Stimulated activated naive B cell treated with anti-CD40 and anti-IgM and Interleukin-4, amounts not matched to agents 10 μg/mL and 1 μg/mL and 100 μg/mL, for 72 hours (primary cell): ENCODE data around the gene KCTD1.
A peak's percentile ranks its signal among the peaks of the same experiment; 100 is the strongest.

Source experiments
- ATAC-seq, 2 donors: fragments of 150-1000 bp; cut with Tn5 transposase; replicated peaks; 2 replicates each; pipeline ENCODE4 v1.10.0; 2021; ENCODE audit warnings: moderate library complexity in 1 of 2
- DNase-seq: peaks from one replicate; pipeline ENCODE4 v3.0.0; 2021
- H3K27ac Mint-ChIP-seq: one replicate; pipeline ENCODE4 v1.8.0; 2022; ENCODE audit warnings: mild to moderate bottlenecking, mixed read lengths
- H3K27me3 Mint-ChIP-seq, 2 donors: one replicate each; pipeline ENCODE4 v1.8.0; 2022; ENCODE audit warnings: mixed read lengths in 2 of 2
- H3K36me3 Mint-ChIP-seq, 2 donors: one replicate each; pipeline ENCODE4 v1.8.0; 2022; ENCODE audit warnings: mixed read lengths in 2 of 2, mild to moderate bottlenecking in 1 of 2
- H3K4me1 Mint-ChIP-seq, 2 donors: one replicate each; pipeline ENCODE4 v1.8.0; 2022; ENCODE audit warnings: mixed read lengths in 2 of 2, mild to moderate bottlenecking in 1 of 2
- H3K4me3 Mint-ChIP-seq, 2 donors: one replicate each; pipeline ENCODE4 v1.8.0; 2022; ENCODE audit warnings: mild to moderate bottlenecking in 2 of 2, mixed read lengths in 2 of 2, moderate library complexity in 1 of 2
- H3K9me3 Mint-ChIP-seq, 2 donors: one replicate each; pipeline ENCODE4 v1.8.0; 2022; ENCODE audit warnings: mixed read lengths in 2 of 2, mild to moderate bottlenecking in 1 of 2

KCTD1 gene

DNA sequence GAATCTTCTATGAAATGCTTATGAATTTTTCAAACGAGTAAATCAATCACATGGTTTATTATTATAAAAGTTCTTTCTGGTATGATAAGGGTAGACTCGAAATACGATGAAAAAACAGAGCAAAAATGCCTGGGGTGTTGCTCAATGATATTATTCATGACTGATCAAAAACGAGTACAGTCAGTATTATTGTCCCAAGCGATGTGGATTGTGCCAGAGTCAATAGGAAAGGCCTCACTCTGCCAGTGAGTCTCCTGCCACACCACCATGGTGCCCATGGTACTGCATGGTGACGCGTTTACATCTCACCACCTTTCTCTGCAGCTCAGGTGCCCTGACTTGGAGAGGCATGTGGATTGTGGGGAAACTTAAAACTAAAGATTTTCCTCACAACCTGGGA, 58.5 kb downstream of the KCTD1 start:
- no peak for ATAC-seq
- Mint-ChIP-seq H3K4me1 (no peaks in the 10 kb centered on the region), H3K4me3 (no peak overlapping the region), H3K27me3 (no peaks in the 10 kb centered on the region), H3K36me3 (no peaks in the 10 kb centered on the region), H3K27ac (no peak overlapping the region), H3K9me3 (peaks cover 0 to 2% of the 10 kb centered on the region in 2 donors)
- DNase-seq: no peak

GRCh38 chr18:26489191-26489590, 59.2 kb downstream of the KCTD1 start:
- DNase-seq (no peak), ATAC-seq (no peak)
- peaks cover 0 to 2% of the 10 kb centered on the region in 2 donors for H3K9me3 Mint-ChIP-seq
- H3K27ac Mint-ChIP-seq: no peak overlapping the region
- no peaks in the 10 kb centered on the region for H3K27me3 Mint-ChIP-seq
- no peak overlapping the region for H3K4me3 Mint-ChIP-seq
- H3K36me3 Mint-ChIP-seq: no peaks in the 10 kb centered on the region
- no peaks in the 10 kb centered on the region for H3K4me1 Mint-ChIP-seq

GRCh38 chr18:26488417-26489009, 59.8 kb downstream of the KCTD1 start:
- Mint-ChIP-seq H3K27ac (no peak overlapping the region), H3K27me3 (no peaks in the 10 kb centered on the region), H3K36me3 (no peaks in the 10 kb centered on the region), H3K9me3 (peaks cover 0 to 2% of the 10 kb centered on the region in 2 donors), H3K4me3 (no peak overlapping the region), H3K4me1 (no peaks in the 10 kb centered on the region)
- ATAC-seq: no peak
- DNase-seq: no peak

DNA sequence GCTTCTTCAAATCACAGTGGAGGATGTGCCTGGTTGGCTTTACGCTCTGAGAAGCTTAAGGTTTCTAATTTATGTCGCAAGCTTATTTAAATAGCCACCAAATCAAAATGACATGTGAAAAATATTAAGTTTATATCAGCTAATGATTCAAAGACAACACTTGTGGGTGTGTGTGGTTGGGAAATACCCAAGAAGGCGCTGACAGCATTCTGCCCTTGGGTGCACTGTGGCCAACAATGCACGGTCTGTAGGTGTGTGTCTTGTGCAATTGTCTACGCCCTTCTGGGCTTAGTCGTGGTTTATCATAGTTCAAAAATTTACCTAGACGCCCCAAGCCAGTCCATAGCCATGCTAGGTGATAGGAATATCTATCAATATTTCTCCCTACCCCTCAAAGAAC, 60.9 kb downstream of the KCTD1 start:
- DNase-seq: no peak
- Mint-ChIP-seq H3K27ac (no peak overlapping the region), H3K36me3 (no peaks in the 10 kb centered on the region), H3K27me3 (no peaks in the 10 kb centered on the region), H3K4me1 (no peaks in the 10 kb centered on the region), H3K4me3 (no peak overlapping the region), H3K9me3 (peaks cover 0 to 2% of the 10 kb centered on the region in 2 donors)
- ATAC-seq: peak; percentile 60 to 76

DNA sequence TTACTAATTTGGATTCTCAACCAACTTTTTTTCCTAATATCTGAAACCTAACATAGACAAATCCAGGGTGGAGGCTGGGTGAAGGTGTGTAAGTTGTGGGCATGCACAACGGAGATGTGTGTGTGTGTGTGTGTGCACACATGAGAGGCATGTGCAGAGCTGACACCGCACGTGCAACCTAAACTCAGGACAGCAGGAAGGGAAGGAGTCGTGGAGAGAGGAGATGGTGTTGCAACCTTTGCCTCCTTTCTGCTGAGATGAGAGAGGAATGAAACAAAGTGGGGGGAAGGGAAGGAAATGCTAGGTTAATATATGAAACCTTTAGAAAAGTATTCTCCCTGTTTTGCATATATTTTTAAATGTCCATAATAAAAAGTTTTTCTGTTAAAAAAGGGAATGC, 64.7 kb downstream of the KCTD1 start:
- H3K4me1 Mint-ChIP-seq: no peaks in the 10 kb centered on the region

DNA sequence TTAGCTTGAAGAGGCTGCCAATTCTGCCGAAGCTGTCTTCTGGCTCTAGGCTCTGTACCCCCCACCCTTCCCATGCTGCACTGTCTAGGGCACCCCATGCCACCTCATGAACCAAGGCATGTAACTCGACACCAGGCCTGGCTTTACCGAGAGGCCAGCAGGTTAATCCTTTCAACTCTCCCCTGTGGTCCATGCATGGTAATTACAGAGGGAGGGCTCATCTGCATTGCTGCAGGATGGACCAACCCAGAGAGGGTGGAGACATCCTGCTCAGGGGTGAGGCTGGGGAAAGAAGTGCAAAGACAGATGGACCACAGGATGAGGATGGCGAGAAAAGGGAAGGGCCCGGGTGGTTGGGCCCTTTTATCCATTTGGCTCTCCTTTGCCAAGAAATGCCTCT, 65.8 kb downstream of the KCTD1 start:
- Mint-ChIP-seq H3K9me3 (no peaks in the 10 kb centered on the region), H3K4me3 (no peak overlapping the region), H3K36me3 (no peaks in the 10 kb centered on the region), H3K27ac (no peak overlapping the region), H3K27me3 (no peaks in the 10 kb centered on the region), H3K4me1 (no peaks in the 10 kb centered on the region)
- ATAC-seq (no peak), DNase-seq (no peak)

More for the DNA sequence above, 64.7 kb downstream of the KCTD1 start:
- H3K27me3 Mint-ChIP-seq: no peaks in the 10 kb centered on the region
- DNase-seq (no peak), ATAC-seq (no peak)
- H3K9me3 Mint-ChIP-seq: no peaks in the 10 kb centered on the region
- H3K36me3 Mint-ChIP-seq: no peaks in the 10 kb centered on the region
- H3K4me3 Mint-ChIP-seq: no peak overlapping the region
- H3K27ac Mint-ChIP-seq: no peak overlapping the region

DNA sequence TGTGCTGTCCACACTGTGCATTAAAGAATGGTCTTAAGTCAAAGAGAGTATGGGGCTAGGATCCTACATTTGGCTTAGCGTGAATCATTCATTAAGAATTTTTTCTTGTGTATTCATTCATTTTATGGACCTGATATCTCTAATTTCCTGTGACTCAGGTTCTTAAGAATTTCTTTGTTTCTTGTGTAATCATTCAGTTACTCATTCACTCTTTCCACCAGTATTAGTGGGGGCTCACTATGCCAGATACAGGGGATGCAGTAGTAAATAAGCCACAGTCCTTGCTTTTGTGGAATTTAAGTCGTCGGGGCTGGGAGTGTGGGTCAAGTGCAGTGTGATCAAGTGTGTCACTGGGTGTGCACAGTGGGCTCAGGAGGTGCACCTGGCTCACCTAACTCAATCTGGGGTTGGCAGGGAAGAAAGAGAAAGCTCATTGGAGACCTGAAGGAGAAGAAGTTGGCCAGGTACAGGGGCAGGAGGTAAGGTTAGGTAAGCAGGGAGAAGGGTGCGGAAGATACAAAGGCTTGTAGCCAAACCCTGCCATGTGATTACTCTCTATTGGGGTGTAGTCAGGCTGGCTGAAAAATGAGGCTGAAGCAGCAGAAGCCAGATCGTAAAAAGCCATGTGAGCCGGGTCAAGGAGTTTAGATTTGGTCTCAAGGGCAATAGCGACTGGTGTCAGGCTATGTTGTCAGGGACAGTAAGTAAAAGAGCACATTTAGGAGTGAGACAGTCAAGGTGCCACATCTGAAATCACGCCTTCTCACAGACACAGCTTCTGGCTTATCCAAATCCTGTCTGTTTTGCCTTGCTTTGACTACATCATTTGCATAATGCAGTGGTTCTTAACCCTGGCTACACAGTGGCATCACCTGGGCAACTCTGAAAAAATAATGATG, 67.2 kb downstream of the KCTD1 start:
- Mint-ChIP-seq H3K27ac (no peak overlapping the region), H3K4me3 (no peak overlapping the region), H3K4me1 (no peaks in the 10 kb centered on the region), H3K36me3 (no peaks in the 10 kb centered on the region), H3K27me3 (no peaks in the 10 kb centered on the region), H3K9me3 (no peaks in the 10 kb centered on the region)
- DNase-seq (no peak), ATAC-seq (no peak)

DNA sequence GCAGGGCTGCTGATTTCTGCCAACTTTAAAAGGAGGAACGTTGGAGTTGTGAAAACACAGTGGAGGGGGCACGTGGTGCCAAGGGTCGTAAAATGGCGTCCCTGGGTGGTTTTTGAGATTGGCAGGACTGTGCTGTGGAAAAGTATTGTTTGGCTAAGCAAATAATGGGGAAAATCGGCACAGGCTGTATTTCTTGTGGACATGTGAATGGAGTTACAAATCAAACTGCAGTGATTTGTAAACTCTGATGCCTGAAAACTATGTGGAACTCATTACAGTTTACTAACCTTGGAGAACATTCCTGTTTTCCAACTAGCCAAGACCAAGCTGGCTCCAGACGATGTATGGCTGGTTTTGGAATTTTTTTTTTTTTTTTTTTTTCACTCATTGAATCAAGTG, 68.7 kb downstream of the KCTD1 start:
- DNase-seq (no peak), ATAC-seq (no peak)
- Mint-ChIP-seq H3K27ac (no peak overlapping the region), H3K4me3 (no peak overlapping the region), H3K4me1 (no peaks in the 10 kb centered on the region), H3K9me3 (no peaks in the 10 kb centered on the region), H3K36me3 (no peaks in the 10 kb centered on the region), H3K27me3 (no peaks in the 10 kb centered on the region)

GRCh38 chr18:26479065-26479680, 69.2 kb downstream of the KCTD1 start:
- no peaks in the 10 kb centered on the region for H3K27me3 Mint-ChIP-seq
- no peaks in the 10 kb centered on the region for H3K9me3 Mint-ChIP-seq
- no peak for DNase-seq
- no peak overlapping the region for H3K4me3 Mint-ChIP-seq
- no peaks in the 10 kb centered on the region for H3K36me3 Mint-ChIP-seq
- no peaks in the 10 kb centered on the region for H3K4me1 Mint-ChIP-seq
- no peak overlapping the region for H3K27ac Mint-ChIP-seq
- ATAC-seq: no peak

GRCh38 chr18:26477828-26478466, 70.4 kb downstream of the KCTD1 start:
- no peaks in the 10 kb centered on the region for H3K36me3 Mint-ChIP-seq
- no peaks in the 10 kb centered on the region for H3K4me1 Mint-ChIP-seq
- no peak for DNase-seq
- H3K4me3 Mint-ChIP-seq: no peak overlapping the region
- no peaks in the 10 kb centered on the region for H3K27me3 Mint-ChIP-seq
- no peaks in the 10 kb centered on the region for H3K9me3 Mint-ChIP-seq
- no peak for ATAC-seq
- no peak overlapping the region for H3K27ac Mint-ChIP-seq

- Mint-ChIP-seq H3K9me3 (no peaks in the 10 kb centered on the region), H3K4me3 (no peak overlapping the region), H3K27ac (no peak overlapping the region), H3K36me3 (no peaks in the 10 kb centered on the region), H3K27me3 (no peaks in the 10 kb centered on the region), H3K4me1 (no peaks in the 10 kb centered on the region)
- DNase-seq (no peak), ATAC-seq (no peak)
Measured at GRCh38 chr18:26476697-26477096, 71.7 kb downstream of the KCTD1 start.

DNA sequence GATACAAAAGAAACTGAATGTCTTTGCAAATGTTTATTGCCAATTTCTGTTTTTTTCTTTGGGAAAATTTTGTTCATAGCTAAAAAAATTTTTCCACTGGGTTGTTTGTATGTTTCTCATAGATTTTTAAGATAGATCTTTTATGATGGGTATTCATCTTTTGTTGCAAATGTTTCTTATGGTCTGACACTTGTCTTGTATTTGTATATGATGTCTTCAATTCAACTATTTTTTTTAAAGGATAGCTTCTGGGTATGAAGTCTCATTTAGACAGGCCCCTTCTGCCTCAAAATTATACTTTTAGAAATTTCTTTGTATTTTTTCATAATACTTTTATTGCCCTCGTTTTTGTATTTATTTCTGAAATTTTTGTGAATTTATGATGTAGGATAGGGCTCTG, 73.8 kb downstream of the KCTD1 start:
- ATAC-seq: no peak
- H3K27ac Mint-ChIP-seq: no peak overlapping the region
- no peaks in the 10 kb centered on the region for H3K36me3 Mint-ChIP-seq

GRCh38 chr18:26473672-26474071, 74.7 kb downstream of the KCTD1 start:
- no peaks in the 10 kb centered on the region for H3K27me3 Mint-ChIP-seq
- ATAC-seq (no peak), DNase-seq (no peak)
- no peak overlapping the region for H3K4me3 Mint-ChIP-seq
- H3K4me1 Mint-ChIP-seq: no peaks in the 10 kb centered on the region
- no peaks in the 10 kb centered on the region for H3K9me3 Mint-ChIP-seq
- no peak overlapping the region for H3K27ac Mint-ChIP-seq
- no peaks in the 10 kb centered on the region for H3K36me3 Mint-ChIP-seq

More for the DNA sequence above, 73.8 kb downstream of the KCTD1 start:
- no peaks in the 10 kb centered on the region for H3K4me1 Mint-ChIP-seq
- no peaks in the 10 kb centered on the region for H3K9me3 Mint-ChIP-seq
- DNase-seq: no peak
- H3K27me3 Mint-ChIP-seq: no peaks in the 10 kb centered on the region
- H3K4me3 Mint-ChIP-seq: no peak overlapping the region

GRCh38 chr18:26471826-26472225, 76.5 kb downstream of the KCTD1 start:
- DNase-seq: no peak
- ATAC-seq: no peak
- no peak overlapping the region for H3K27ac Mint-ChIP-seq
- no peaks in the 10 kb centered on the region for H3K4me1 Mint-ChIP-seq
- H3K27me3 Mint-ChIP-seq: no peaks in the 10 kb centered on the region
- no peaks in the 10 kb centered on the region for H3K9me3 Mint-ChIP-seq
- no peak overlapping the region for H3K4me3 Mint-ChIP-seq
- H3K36me3 Mint-ChIP-seq: no peaks in the 10 kb centered on the region
